Activated naive CD4-positive, alpha-beta T cell (primary cell): ENCODE results near the gene CHAF1B.
A peak's percentile ranks its signal among the peaks of the same experiment; 100 is the strongest.
"Not testable (repeated sequence)": the region's sequence is repeated elsewhere in the genome, so short reads cannot be mapped to it uniquely, and the experiment has no call there.

ENCODE experiments used
- DNase-seq, 4 experiments: peaks; one replicate each; lab custom pipeline; 2025; lab: John Stamatoyannopoulos, UW

CHAF1B gene

GRCh38 chr21:36388835-36389234 lies 3.6 kb downstream of the CHAF1B start:
- DNase-seq = no peak

GRCh38 chr21:36391649-36392048 lies 6.5 kb downstream of the CHAF1B start:
- not testable (repeated sequence) for DNase-seq

DNA sequence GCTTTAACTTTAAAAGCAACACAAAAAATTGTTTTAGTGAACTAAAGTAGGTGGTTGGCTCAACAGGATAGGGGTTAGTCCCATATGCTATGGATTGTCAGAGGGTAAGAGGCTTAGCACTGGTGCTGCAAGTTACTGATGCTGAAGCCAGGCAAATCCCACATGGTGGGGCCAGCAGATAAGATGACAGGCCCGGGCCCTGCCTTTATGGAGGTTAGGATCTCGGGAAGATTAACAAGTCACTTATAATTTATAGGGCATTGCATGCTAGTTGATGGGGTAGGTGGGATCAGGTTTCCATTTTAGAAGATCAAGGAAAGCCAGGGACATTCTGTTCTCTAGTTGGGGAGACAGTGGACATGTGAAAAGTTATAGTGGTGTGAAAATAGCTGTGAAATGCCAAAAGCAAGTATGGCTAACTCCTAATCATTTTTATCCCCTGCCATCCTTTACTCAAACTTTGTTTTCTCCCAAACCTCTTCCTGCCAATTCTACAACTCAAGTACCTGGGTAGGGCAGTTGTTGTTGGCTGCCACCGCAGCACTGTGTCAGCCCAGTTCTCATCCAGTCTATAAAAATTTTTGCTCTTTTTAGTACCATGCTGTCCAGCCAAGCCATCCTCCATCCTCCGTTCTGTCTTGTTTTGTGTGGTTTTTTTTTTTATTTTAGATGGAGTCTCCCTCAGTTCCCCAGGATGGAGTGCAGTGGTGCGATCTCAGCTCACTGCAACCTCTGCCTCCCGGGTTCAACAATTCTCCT lies 10.3 kb downstream of the CHAF1B start:
- no peak for DNase-seq

DNA sequence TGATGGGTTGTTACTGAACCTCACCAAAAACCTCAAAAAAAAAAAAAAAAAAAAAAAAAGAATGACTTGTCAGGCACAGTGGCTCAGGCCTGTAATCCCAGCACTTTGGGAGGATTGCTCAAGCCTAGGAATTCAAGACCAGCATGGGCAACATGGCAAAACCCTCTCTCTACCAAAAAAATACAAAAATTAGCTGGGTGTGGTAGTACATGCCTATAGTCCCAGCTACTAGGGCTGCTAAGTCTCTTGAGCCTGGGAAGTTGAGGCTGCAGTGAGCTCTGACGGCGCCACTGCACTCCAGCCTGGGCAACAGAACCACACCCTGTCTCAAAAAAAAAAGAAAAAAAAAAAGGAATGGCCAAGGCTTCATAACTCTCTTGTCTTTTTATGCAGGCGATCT lies 11.1 kb downstream of the CHAF1B start:
- no peak for DNase-seq

DNA sequence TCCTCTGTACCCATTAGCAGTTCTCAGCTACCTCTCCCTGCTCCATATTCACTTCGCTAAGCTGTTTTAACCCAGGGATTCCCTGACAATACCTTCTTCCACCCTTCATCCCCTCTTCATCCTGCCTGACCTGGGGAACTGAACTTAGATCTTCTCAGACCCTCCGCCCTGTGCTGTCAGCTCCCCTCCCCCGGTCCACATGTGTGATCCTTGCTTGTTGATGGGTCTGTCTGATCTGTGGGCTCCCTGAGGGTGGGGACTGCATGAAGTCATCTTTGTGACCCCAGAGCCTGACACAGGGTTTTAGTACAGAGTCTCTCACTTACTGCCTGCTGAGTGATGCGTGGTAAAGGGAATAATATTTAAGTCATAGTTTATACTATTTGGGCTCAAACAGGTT lies 11.8 kb downstream of the CHAF1B start:
- DNase-seq = no peak

DNA sequence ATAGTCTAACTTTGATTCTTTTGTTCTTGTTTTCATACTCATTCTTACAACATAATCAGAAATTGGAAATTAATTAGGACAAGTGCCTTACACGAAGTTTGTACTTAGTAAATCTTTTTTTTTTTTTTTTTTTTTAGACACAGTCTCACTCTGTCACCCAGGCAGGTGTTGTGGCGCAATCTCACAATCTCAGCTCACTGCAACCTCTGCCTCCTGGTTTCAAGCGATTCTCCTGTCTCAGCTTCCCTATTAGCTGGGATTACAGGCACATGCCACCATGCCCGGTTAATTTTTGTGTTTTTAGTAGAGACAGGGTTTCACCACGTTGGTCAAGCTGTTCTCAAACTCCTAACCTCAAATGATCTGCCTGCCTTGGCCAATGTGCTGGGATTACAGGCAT lies 12.4 kb downstream of the CHAF1B start:
- no peak for DNase-seq

DNA sequence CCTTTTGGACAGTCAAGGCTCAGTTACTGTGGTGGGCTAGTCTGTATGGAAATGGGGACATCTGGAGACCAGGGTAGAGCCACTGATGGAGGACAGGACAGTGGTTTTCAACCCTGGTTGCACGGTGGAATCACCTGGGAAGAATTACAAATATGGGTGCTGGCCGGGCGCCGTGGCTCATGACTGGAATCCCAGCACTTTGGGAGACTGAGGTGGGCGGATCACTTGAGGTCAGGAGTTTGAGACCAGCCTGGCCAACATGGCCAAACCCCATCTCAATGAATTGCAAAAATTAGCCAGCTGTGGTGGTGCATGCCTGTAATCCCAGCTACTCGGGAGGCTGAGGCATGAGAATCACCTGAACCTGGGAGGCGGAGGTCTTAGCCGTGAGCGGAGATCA lies 14.5 kb downstream of the CHAF1B start:
- DNase-seq = not testable (repeated sequence)

- DNase-seq = no peak
Observed at GRCh38 chr21:36400719-36401118, 15.5 kb downstream of the CHAF1B start.

DNA sequence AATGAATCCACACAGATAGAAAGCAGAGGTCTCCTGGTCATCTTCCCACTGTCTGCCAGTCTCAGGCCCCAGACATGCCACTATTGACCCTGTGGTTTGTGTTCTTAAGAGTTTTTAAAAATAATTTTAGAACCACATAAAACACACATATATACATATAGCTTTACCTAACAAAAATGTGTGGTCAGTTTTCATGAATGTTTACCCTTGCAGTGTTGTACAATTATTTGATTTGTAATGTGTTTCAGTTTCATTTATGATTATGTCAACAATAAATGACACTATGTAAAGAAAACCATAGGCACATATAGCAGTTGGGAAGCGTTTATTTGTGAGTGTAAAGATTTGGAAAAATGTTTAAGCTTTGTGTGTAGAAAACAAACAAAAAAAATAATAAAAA lies 17.1 kb downstream of the CHAF1B start:
- DNase-seq = no peak

- DNase-seq = no peak
Observed at GRCh38 chr21:36403713-36404112, 18.5 kb downstream of the CHAF1B start.

DNA sequence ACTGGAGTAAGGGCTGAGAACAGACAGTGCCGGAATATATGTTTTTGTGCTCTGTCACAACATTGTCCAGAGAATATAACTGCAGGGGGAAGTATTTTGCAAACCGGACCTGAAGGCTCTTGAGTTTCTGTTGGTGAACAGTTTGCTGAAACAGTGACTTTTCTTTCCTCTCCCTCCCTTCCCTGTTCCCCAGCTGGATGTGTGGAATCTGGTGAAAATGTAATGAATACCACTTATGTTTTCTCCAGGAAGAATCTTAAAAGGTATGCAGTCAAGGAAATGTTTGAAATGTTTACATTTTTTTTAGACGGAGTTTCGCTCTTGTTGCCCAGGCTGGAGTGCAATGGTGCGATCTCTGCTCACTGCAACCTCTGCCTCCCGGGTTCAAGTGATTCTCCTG lies 23.4 kb downstream of the CHAF1B start:
- DNase-seq = no peak

- no peak for DNase-seq
Observed at GRCh38 chr21:36411301-36411700, 26.1 kb downstream of the CHAF1B start.

- DNase-seq = no peak
Observed at GRCh38 chr21:36412916-36413315, 27.7 kb downstream of the CHAF1B start.

- DNase-seq = no peak
Observed at GRCh38 chr21:36415375-36415774, 30.2 kb downstream of the CHAF1B start.

GRCh38 chr21:36419241-36419640 lies 34.0 kb downstream of the CHAF1B start:
- DNase-seq = no peak

- peak in 1 of 4 experiments; percentile 11 for DNase-seq
Observed at GRCh38 chr21:36419996-36420395, 34.8 kb downstream of the CHAF1B start.

GRCh38 chr21:36420571-36421339 lies 35.6 kb downstream of the CHAF1B start:
- no peak for DNase-seq

GRCh38 chr21:36422279-36423098 lies 37.3 kb downstream of the CHAF1B start:
- no peak for DNase-seq

GRCh38 chr21:36423771-36424433 lies 38.7 kb downstream of the CHAF1B start:
- DNase-seq = no peak

DNA sequence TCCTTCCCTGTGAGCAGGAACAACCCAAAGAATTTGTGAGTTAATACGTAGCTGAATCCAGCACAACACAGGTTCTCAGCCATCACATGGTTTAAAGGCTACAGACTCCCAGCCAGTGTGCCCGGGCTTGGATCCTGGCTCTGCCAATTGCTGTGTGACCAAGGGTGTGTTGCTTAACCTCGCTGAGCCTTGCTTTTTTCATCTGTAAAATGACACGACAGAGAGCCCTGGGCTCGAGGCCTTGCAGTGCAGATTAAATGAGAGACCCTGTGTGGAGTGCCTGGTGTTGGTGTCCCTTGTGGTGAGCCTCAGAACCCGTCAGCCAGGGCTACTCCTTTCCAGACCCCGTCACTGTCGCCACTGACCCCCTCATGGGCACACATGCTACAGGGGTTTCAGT lies 39.4 kb downstream of the CHAF1B start:
- DNase-seq = no peak

GRCh38 chr21:36425286-36425685 lies 40.1 kb downstream of the CHAF1B start:
- DNase-seq = no peak

GRCh38 chr21:36427502-36427901 lies 42.3 kb downstream of the CHAF1B start:
- no peak for DNase-seq
